ENCODE data around the gene HDAC4.

HDAC4 gene

DNA sequence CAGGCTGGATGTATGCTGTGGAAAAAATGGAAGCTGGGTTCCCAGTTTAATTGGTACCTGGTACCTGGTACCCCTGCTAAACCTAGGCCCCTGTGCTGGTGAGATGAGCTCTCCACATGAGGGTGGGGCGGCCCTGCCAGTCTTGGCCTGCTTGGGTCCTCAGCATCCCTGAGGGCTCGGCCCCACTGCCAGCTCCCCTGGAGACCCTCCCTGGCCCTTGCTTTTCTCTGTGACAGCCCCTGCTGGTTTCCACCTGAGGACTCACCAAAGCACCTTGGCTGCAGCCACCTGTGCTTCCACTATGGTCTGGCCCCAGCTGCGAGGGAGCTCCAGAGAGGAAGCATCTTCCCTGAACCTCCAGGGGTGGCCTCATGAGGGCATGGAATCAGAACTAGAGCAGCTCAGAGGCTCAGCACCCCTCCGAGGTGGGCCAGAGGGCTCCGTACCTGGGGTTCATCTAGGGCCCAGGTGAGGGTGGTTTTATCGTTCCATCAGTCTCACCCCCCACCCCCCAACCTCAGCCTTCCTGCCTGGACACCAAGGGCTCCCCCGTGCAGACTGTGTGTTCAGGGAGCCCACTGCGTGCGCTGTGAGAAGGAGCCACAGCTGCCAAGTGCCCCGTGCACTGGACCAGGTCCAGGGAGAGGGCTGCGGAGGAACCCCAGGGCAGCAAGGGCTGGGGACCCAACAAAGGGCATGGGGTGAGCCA, 23.7 kb upstream of the HDAC4 start:
- ChIA-PET POLR2A (no interaction called here), CTCF (no interaction called here)
- TF ChIP-seq ZNF670 (tag by site-specific recombination; IDR thresholded peaks at IDR 0.05; ENCODE audit: low read depth), result no peak
- TF ChIP-seq KLF1 (tag by site-specific recombination; IDR thresholded peaks at IDR 0.05), result no peak
- no peak for TF ChIP-seq ZSCAN16 (tag by site-specific recombination; IDR thresholded peaks at IDR 0.05)
- no peak for TF ChIP-seq ZNF776 (tag by site-specific recombination; IDR thresholded peaks at IDR 0.05; ENCODE audit: borderline replicate concordance)
- no peak for TF ChIP-seq ZNF335 (tag by site-specific recombination; conservative IDR thresholded peaks at IDR 0.05)
- no peak for TF ChIP-seq ZFHX2 (tag by site-specific recombination; conservative IDR thresholded peaks at IDR 0.05)
- TF ChIP-seq, protein P1, sequence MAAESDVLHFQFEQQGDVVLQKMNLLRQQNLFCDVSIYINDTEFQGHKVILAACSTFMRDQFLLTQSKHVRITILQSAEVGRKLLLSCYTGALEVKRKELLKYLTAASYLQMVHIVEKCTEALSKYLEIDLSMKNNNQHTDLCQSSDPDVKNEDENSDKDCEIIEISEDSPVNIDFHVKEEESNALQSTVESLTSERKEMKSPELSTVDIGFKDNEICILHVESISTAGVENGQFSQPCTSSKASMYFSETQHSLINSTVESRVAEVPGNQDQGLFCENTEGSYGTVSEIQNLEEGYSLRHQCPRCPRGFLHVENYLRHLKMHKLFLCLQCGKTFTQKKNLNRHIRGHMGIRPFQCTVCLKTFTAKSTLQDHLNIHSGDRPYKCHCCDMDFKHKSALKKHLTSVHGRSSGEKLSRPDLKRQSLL (tag by site-specific recombination; IDR thresholded peaks at IDR 0.05), result no peak
- no peak for TF ChIP-seq ZNF791 (tag by site-specific recombination; IDR thresholded peaks at IDR 0.05)
- TF ChIP-seq ZNF157 (tag by site-specific recombination; IDR thresholded peaks at IDR 0.05), result no peak
- TF ChIP-seq ZFP3 (tag by site-specific recombination; IDR thresholded peaks at IDR 0.05; ENCODE audit: low read depth), result no peak
- TF ChIP-seq ZNF792 (tag by site-specific recombination; IDR thresholded peaks at IDR 0.05), result no peak

DNA sequence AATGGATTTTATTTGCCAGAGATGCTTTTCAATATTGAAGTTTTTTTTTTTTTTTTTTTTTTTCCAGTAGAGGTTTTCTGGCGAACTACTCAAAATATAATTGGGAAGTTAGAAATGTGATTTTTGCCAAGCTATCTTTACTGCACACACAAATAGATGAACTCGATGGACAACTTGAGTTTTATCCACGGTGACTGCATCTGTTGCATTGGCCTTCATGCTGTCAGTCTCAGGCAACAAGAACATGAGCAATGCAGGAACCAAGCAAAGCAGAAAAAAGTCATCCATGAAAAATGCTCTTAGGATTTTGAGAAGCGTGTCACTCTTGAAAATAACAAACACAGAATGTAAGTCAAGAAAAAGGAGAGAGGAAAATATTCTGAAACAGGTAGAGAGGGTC, 22.7 kb upstream of the HDAC4 start:
- no peak overlapping the region for H3K4me3 ChIP-seq (ENCODE audit: low read depth, low read length)
- TF ChIP-seq ZNF560 (tag by site-specific recombination; IDR thresholded peaks at IDR 0.05; ENCODE audit: borderline replicate concordance), result no peak
- TF ChIP-seq, protein P2, sequence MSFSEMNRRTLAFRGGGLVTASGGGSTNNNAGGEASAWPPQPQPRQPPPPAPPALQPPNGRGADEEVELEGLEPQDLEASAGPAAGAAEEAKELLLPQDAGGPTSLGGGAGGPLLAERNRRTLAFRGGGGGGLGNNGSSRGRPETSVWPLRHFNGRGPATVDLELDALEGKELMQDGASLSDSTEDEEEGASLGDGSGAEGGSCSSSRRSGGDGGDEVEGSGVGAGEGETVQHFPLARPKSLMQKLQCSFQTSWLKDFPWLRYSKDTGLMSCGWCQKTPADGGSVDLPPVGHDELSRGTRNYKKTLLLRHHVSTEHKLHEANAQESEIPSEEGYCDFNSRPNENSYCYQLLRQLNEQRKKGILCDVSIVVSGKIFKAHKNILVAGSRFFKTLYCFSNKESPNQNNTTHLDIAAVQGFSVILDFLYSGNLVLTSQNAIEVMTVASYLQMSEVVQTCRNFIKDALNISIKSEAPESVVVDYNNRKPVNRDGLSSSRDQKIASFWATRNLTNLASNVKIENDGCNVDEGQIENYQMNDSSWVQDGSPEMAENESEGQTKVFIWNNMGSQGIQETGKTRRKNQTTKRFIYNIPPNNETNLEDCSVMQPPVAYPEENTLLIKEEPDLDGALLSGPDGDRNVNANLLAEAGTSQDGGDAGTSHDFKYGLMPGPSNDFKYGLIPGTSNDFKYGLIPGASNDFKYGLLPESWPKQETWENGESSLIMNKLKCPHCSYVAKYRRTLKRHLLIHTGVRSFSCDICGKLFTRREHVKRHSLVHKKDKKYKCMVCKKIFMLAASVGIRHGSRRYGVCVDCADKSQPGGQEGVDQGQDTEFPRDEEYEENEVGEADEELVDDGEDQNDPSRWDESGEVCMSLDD (tag by site-specific recombination; IDR thresholded peaks at IDR 0.05), result no peak
- TF ChIP-seq ZNF610 (tag by site-specific recombination; IDR thresholded peaks at IDR 0.05; ENCODE audit: borderline replicate concordance), result no peak
- TF ChIP-seq, protein P3, sequence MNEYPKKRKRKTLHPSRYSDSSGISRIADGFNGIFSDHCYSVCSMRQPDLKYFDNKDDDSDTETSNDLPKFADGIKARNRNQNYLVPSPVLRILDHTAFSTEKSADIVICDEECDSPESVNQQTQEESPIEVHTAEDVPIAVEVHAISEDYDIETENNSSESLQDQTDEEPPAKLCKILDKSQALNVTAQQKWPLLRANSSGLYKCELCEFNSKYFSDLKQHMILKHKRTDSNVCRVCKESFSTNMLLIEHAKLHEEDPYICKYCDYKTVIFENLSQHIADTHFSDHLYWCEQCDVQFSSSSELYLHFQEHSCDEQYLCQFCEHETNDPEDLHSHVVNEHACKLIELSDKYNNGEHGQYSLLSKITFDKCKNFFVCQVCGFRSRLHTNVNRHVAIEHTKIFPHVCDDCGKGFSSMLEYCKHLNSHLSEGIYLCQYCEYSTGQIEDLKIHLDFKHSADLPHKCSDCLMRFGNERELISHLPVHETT (tag by site-specific recombination; IDR thresholded peaks at IDR 0.05), result no peak
- TF ChIP-seq ZNF677 (tag by site-specific recombination; IDR thresholded peaks at IDR 0.05), result no peak
- TF ChIP-seq HOXD13 (CRISPR knock-in tag; IDR thresholded peaks at IDR 0.05; ENCODE audit: borderline replicate concordance), result no peak
- TF ChIP-seq ZNF843 (tag by site-specific recombination; IDR thresholded peaks at IDR 0.05), result no peak
- TF ChIP-seq ZNF707 (tag by site-specific recombination; IDR thresholded peaks at IDR 0.05), result no peak
- TF ChIP-seq INSM2 (tag by site-specific recombination; IDR thresholded peaks at IDR 0.05), result no peak
- no peak for TF ChIP-seq HOXC10 (CRISPR knock-in tag; IDR thresholded peaks at IDR 0.05)
- TF ChIP-seq ZNF26 (tag by site-specific recombination; IDR thresholded peaks at IDR 0.05), result no peak
- TF ChIP-seq ZBTB1 (tag by site-specific recombination; IDR thresholded peaks at IDR 0.05), result no peak
- CTCF ChIA-PET, result no interaction called here
- H3K9me3 ChIP-seq (ENCODE audit: control insufficient read depth, insufficient read depth, low read depth, low read length), result no peaks in the 10 kb centered on the region
- H3K27ac ChIP-seq (ENCODE audit: extremely low read depth, low read depth, low read length), result no peak overlapping the region
- POLR2A ChIA-PET, result no interaction called here
- no peaks in the 10 kb centered on the region for H3K36me3 ChIP-seq (ENCODE audit: control insufficient read depth in 2 of 2, insufficient read depth in 1 of 2, low read length in 2 of 2)
- no peaks in the 10 kb centered on the region for H3K4me1 ChIP-seq (ENCODE audit: control insufficient read depth, insufficient read depth, low read length)

More for the DNA sequence above, 23.7 kb upstream of the HDAC4 start:
- Histone ChIP-seq H3K27ac (ENCODE audit: extremely low read depth, low read depth, low read length) (no peak overlapping the region), H3K9me3 (ENCODE audit: control insufficient read depth, insufficient read depth, low read depth, low read length) (no peaks in the 10 kb centered on the region), H3K4me3 (ENCODE audit: low read depth, low read length) (no peak overlapping the region), H3K36me3 (ENCODE audit: control insufficient read depth in 2 of 2, insufficient read depth in 1 of 2, low read length in 2 of 2) (no peaks in the 10 kb centered on the region), H3K4me1 (ENCODE audit: control insufficient read depth, insufficient read depth, low read length) (no peaks in the 10 kb centered on the region)
